ENCODE data around the gene GJD4. TPM values are rescaled to one million over a fixed set of nuclear protein-coding genes. Genes with fewer than 3 reads are reported as not detected.

Gene GJD4
- total RNA-seq, 1 experiment from 2014 or later, result 0.18 TPM

GRCh38 chr10:35563261-35563891 is 41.8 kb upstream of the GJD4 start:
- ChIA-PET POLR2A (interaction anchor here (0.6 kb wide), 1 partner anchor 298 kb away, joined by 3 read pairs; no protein-coding TSS in a partner anchor), CTCF (interaction anchor here (0.6 to 1.1 kb wide), 7 partner anchors 9 to 206 kb away, joined by 3 to 4 read pairs (median 3); partner anchors contain the start of gene GJD4)
- TF ChIP-seq, protein P1, sequence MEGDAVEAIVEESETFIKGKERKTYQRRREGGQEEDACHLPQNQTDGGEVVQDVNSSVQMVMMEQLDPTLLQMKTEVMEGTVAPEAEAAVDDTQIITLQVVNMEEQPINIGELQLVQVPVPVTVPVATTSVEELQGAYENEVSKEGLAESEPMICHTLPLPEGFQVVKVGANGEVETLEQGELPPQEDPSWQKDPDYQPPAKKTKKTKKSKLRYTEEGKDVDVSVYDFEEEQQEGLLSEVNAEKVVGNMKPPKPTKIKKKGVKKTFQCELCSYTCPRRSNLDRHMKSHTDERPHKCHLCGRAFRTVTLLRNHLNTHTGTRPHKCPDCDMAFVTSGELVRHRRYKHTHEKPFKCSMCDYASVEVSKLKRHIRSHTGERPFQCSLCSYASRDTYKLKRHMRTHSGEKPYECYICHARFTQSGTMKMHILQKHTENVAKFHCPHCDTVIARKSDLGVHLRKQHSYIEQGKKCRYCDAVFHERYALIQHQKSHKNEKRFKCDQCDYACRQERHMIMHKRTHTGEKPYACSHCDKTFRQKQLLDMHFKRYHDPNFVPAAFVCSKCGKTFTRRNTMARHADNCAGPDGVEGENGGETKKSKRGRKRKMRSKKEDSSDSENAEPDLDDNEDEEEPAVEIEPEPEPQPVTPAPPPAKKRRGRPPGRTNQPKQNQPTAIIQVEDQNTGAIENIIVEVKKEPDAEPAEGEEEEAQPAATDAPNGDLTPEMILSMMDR (IDR thresholded peaks at IDR 0.05; ENCODE audit: insufficient read depth in 1 of 2, low read depth in 1 of 2, low read length in 1 of 2, severe bottlenecking in 1 of 2, unreplicated experiment in 1 of 2), result peak; percentile 99
- Histone ChIP-seq H3K27me3 (replicated peaks; ENCODE audit: control insufficient read depth, insufficient read depth, low read length) (no peaks in the 10 kb centered on the region), H3K36me3 (ENCODE audit: control insufficient read depth, insufficient read depth, low read length) (peaks cover 3% of the 10 kb centered on the region), H3K4me3 (ENCODE audit: low read depth, low read length) (no peak overlapping the region), H3K4me1 (no peaks in the 10 kb centered on the region), H3K9me3 (no peaks in the 10 kb centered on the region)
- BruUV-seq (replicated peaks), result no TSS peak
- Mint-ChIP-seq H3K4me1 (ENCODE audit: low read depth, unreplicated experiment) (no peaks in the 10 kb centered on the region), H3K27me3 (ENCODE audit: insufficient read depth, unreplicated experiment) (no peaks in the 10 kb centered on the region), H3K4me3 (ENCODE audit: unreplicated experiment) (no peak overlapping the region), H3K36me3 (ENCODE audit: insufficient read depth, unreplicated experiment) (peaks cover 53% of the 10 kb centered on the region), H3K27ac (ENCODE audit: unreplicated experiment) (no peak overlapping the region), H3K9me3 (ENCODE audit: unreplicated experiment) (no peaks in the 10 kb centered on the region)
- intact Hi-C loops (cut with micrococcal nuclease; ENCODE audit: unreplicated experiment), result loop anchor here (2.0 to 5.0 kb wide), 2 partner anchors 327 to 1214 kb away; no protein-coding TSS in a partner anchor
- DNase-seq, result peak; percentile 65 to 77

- no peaks in the 10 kb centered on the region for H3K27me3 Mint-ChIP-seq (ENCODE audit: insufficient read depth, unreplicated experiment)
- H3K4me1 Mint-ChIP-seq (ENCODE audit: low read depth, unreplicated experiment), result no peaks in the 10 kb centered on the region
- peaks cover 54% of the 10 kb centered on the region for H3K36me3 Mint-ChIP-seq (ENCODE audit: insufficient read depth, unreplicated experiment)
- Histone ChIP-seq H3K4me3 (ENCODE audit: low read depth, low read length) (no peak overlapping the region), H3K9me3 (no peaks in the 10 kb centered on the region), H3K27me3 (replicated peaks; ENCODE audit: control insufficient read depth, insufficient read depth, low read length) (no peaks in the 10 kb centered on the region), H3K36me3 (ENCODE audit: control insufficient read depth, insufficient read depth, low read length) (peaks cover 3% of the 10 kb centered on the region), H3K4me1 (no peaks in the 10 kb centered on the region)
- no peaks in the 10 kb centered on the region for H3K9me3 Mint-ChIP-seq (ENCODE audit: unreplicated experiment)
- H3K4me3 Mint-ChIP-seq (ENCODE audit: unreplicated experiment), result no peak overlapping the region
- DNase-seq, result no peak
- intact Hi-C loops (cut with micrococcal nuclease; ENCODE audit: unreplicated experiment), result loop anchor here (5.0 kb wide), 1 partner anchor 1213 kb away; no protein-coding TSS in a partner anchor
- TF ChIP-seq, protein P1 (IDR thresholded peaks at IDR 0.05; ENCODE audit: insufficient read depth in 1 of 2, low read depth in 1 of 2, low read length in 1 of 2, severe bottlenecking in 1 of 2, unreplicated experiment in 1 of 2), result no peak
- ChIA-PET CTCF (interaction anchor here (0.8 kb wide), 1 partner anchor 8 kb away, joined by 3 read pairs; no protein-coding TSS in a partner anchor), POLR2A (no interaction called here)
- BruUV-seq (replicated peaks), result no TSS peak
- H3K27ac Mint-ChIP-seq (ENCODE audit: unreplicated experiment), result no peak overlapping the region
These were observed 40.7 kb upstream of the GJD4 start for GRCh38 chr10:35564341-35564968.

GRCh38 chr10:35565602-35566081 is 39.5 kb upstream of the GJD4 start:
- H3K27me3 ChIP-seq (replicated peaks; ENCODE audit: control insufficient read depth, insufficient read depth, low read length), result no peaks in the 10 kb centered on the region
- Mint-ChIP-seq H3K27ac (ENCODE audit: unreplicated experiment) (no peak overlapping the region), H3K4me3 (ENCODE audit: unreplicated experiment) (no peak overlapping the region), H3K27me3 (ENCODE audit: insufficient read depth, unreplicated experiment) (no peaks in the 10 kb centered on the region), H3K36me3 (ENCODE audit: insufficient read depth, unreplicated experiment) (peaks cover 53% of the 10 kb centered on the region), H3K4me1 (ENCODE audit: low read depth, unreplicated experiment) (no peaks in the 10 kb centered on the region), H3K9me3 (ENCODE audit: unreplicated experiment) (no peaks in the 10 kb centered on the region)
- peaks cover 3% of the 10 kb centered on the region for H3K36me3 ChIP-seq (ENCODE audit: control insufficient read depth, insufficient read depth, low read length)
- TF ChIP-seq, protein P1 (IDR thresholded peaks at IDR 0.05; ENCODE audit: insufficient read depth in 1 of 2, low read depth in 1 of 2, low read length in 1 of 2, severe bottlenecking in 1 of 2, unreplicated experiment in 1 of 2), result no peak
- ChIA-PET CTCF (interaction anchor here (0.6 kb wide), 1 partner anchor 10 kb away, joined by 3 read pairs; no protein-coding TSS in a partner anchor), POLR2A (no interaction called here)
- no peaks in the 10 kb centered on the region for H3K4me1 ChIP-seq
- H3K4me3 ChIP-seq (ENCODE audit: low read depth, low read length), result no peak overlapping the region
- no TSS peak for BruUV-seq (replicated peaks)
- no peak for DNase-seq
- intact Hi-C loops (cut with micrococcal nuclease; ENCODE audit: unreplicated experiment), result no loop called here
- H3K9me3 ChIP-seq, result no peaks in the 10 kb centered on the region
